Esophagus muscularis mucosa (tissue), 4 donors: Measurements from ENCODE around the gene ZNF672.

Experiments used
- EP300 ChIP-seq: sonication (generic); formaldehyde crosslinking; IDR thresholded peaks from one replicate; pipeline ENCODE4 v1.6.1; 2017; ENCODE audit warnings: antibody characterized with exemption
- POLR2A ChIP-seq: fragments of 450-650 bp; IDR thresholded peaks from one replicate; pipeline ENCODE4 v1.6.1; 2017; ENCODE audit warnings: antibody characterized with exemption, moderate library complexity, mild to moderate bottlenecking, low read depth
- POLR2AphosphoS5 ChIP-seq, 2 donors: sonication (generic); formaldehyde crosslinking; IDR thresholded peaks; one replicate each; pipeline ENCODE4 v1.6.1; 2017; ENCODE audit warnings: antibody characterized with exemption in 2 of 2
- TF ChIP-seq, protein P1 (sequence below), 3 experiments: fragments of 200-600 bp in 2 of 3; fragments of 450-650 bp in 1 of 3; sonication (generic) in 2 of 3; IDR thresholded peaks; one replicate each; pipeline ENCODE4 v1.5.1; 2017 to 2019; ENCODE audit warnings: antibody characterized with exemption in 3 of 3, mild to moderate bottlenecking in 2 of 3, moderate library complexity in 1 of 3

DNA sequence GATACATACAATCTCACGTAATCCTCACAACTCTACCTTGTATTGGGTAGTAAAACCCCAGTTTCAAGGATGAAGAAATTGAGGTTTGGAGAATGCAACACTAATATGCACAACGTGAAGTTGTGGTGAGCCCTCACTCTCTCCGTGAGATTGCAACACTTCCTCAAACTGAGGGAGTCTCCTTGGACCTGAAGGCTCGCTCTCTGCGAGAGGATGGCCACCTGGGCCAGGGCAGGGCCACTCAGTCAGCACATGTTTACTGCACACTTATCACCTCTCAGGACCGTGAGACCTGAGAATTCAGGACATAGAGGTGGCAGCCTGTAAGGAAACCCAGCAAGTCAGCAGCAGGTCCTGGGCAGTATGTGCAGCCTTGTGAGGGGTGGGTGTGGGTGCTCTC is 21.0 kb upstream of the ZNF672 start:
- TF ChIP-seq POLR2A, result no peak
- TF ChIP-seq, protein P1, sequence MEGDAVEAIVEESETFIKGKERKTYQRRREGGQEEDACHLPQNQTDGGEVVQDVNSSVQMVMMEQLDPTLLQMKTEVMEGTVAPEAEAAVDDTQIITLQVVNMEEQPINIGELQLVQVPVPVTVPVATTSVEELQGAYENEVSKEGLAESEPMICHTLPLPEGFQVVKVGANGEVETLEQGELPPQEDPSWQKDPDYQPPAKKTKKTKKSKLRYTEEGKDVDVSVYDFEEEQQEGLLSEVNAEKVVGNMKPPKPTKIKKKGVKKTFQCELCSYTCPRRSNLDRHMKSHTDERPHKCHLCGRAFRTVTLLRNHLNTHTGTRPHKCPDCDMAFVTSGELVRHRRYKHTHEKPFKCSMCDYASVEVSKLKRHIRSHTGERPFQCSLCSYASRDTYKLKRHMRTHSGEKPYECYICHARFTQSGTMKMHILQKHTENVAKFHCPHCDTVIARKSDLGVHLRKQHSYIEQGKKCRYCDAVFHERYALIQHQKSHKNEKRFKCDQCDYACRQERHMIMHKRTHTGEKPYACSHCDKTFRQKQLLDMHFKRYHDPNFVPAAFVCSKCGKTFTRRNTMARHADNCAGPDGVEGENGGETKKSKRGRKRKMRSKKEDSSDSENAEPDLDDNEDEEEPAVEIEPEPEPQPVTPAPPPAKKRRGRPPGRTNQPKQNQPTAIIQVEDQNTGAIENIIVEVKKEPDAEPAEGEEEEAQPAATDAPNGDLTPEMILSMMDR (IDR thresholded peaks at IDR 0.05), result no peak
- no peak for TF ChIP-seq POLR2AphosphoS5 (IDR thresholded peaks at IDR 0.05)
- no peak for TF ChIP-seq EP300
